Measurements from ENCODE around the gene DCAF15. TPM values are rescaled to one million over a fixed set of nuclear protein-coding genes. Genes with fewer than 3 reads are reported as not detected.
A peak's percentile ranks its signal among the peaks of the same experiment; 100 is the strongest.

DCAF15 gene
- total RNA-seq, 2 donors from 2014 or later, result 88.2 to 95.8 TPM

DNA sequence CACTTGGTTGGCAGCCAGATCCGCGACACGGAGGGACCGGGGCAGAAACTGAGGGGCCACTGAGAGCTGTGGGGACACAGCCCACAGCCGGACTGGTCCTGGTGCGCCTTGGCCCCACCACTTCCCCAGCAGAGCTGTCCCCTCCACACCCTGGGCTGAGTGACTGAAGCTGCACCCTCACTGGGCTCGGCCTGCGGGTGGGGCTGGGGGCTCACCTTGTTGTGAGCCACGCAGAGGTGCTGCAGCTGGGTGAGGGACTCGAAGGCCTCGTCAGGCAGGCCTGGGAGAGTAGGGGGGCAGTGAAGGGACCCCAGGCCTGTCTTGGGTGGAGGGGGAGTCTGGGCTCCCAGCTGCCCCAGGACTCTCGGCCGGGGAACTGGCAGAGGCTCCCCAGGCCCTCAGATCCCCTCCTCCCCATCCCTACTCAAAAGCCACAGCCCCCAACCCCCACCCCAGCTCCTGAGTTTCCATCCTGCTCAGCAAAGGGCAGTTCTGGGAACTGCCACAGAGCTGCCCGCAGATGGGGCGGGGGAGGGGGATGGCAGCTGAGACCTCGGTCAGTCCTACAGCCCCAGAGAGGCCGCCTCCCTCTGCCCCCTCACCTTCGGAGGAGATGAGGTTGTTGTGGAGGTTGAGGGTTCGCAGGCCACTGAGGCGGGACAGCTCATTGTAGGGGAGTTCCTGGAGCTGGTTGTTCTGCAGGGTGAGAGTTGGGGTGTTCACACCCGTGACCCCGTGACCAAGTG is 16.4 kb upstream of the DCAF15 start:
- peaks cover 2% of the 10 kb centered on the region for H3K36me3 Mint-ChIP-seq (ENCODE audit: low read depth)
- ATAC-seq (no peak), DNase-seq (no peak)
- no peaks in the 10 kb centered on the region for H3K9me3 ChIP-seq (ENCODE audit: control insufficient read depth, low read length, poor library complexity, severe bottlenecking)
- H3K27ac Mint-ChIP-seq, result no peak overlapping the region
- no peak overlapping the region for H3K4me3 Mint-ChIP-seq
- peaks cover 19% of the 10 kb centered on the region for H3K27me3 Mint-ChIP-seq
- H3K4me1 Mint-ChIP-seq, result peaks cover 16% of the 10 kb centered on the region

DNA sequence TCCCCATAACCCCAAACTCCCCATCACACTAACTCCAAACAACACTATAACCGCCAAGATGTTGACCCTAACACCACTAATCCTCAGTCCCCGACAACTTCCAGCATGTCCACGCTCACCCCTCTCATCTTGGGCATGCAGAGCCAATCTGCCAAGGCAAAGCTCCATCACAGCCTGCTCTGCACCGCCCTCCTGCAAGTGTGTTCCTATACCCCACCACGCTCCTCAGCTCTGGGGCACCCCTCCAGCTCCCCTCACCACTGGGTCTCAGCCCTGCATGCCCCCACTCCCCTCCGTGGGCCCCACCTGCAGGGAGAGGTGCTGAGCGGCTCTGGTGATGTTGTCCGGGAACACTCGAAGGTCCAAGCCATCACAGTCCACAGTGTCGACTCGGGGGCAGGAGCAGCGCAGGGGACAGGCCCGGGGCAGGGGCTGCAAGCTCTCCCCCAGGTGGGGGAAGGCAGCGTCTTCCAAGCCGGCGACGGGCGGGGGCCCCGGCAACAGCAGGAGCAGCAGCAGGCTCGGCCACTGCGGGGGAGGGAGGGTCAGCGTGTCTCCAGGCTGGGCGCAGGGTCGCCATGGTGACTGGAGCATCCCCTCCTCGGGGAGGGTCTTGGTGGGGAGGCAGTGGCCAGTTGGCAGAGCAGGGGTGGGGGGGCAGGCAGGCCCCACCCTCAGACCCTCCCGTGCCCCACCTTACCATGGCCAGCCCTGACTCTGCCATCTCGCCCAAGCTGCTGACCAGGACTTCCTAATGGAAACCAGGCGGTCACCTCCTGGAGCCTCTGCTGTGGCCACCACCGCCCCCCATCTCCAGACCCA is 14.6 kb upstream of the DCAF15 start:
- DNase-seq (no peak), ATAC-seq (no peak)
- Mint-ChIP-seq H3K27ac (no peak overlapping the region), H3K27me3 (peaks cover 19% of the 10 kb centered on the region), H3K4me3 (no peak overlapping the region), H3K4me1 (peaks cover 16% of the 10 kb centered on the region), H3K36me3 (ENCODE audit: low read depth) (peaks cover 2% of the 10 kb centered on the region)
- H3K9me3 ChIP-seq (ENCODE audit: control insufficient read depth, low read length, poor library complexity, severe bottlenecking), result no peaks in the 10 kb centered on the region

DNA sequence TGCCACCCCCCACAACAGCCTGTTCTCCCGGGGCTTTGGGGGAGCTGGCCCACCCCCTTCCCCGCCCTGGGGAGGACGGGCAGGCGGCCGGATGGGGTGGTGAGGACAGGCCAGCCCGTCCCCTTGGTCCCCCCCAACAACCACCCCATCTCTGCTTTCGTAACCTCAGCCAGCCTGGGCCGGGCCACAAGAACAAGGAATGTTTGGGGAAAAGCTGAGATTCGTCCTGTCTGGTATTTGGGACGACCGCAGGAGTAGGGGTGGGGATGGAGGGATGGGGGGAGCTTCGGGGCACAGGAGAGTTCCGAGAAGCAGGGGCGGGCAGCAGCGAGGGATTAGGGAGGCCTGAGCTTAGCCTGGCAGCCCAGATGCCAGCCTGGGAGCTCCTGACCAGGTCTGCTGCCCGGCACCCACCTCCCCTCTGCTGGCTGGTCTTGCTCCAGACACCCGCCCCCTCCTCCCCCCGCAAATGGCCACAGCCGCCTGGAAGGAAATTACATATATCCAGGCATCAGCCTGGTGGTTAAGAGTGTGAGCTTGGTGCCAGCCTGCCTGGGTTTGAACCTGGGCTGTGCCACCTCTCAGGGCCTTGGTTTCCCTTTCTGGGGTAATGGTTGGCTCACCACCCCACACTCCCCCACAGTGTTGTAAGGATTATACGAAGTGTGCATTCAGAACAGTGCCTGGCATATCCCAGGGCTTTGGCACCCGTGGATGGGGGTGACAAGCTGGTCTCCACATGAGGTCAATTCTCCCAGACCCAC is 13.8 kb upstream of the DCAF15 start, which contains the start of gene PODNL1:
PODNL1 (minus strand) TSS at position 117 of the 764 bp plus-strand sequence. CDS start 236 bp downstream, outside the sequence.
- ATAC-seq (no peak), DNase-seq (no peak)
- peaks cover 18% of the 10 kb centered on the region for H3K27me3 Mint-ChIP-seq
- no peak within 1 kb of the TSS for H3K4me3 Mint-ChIP-seq
- no peak within 1 kb of the TSS for H3K27ac Mint-ChIP-seq
- H3K36me3 Mint-ChIP-seq (ENCODE audit: low read depth), result peaks cover 2% of the 10 kb centered on the region
- H3K9me3 ChIP-seq (ENCODE audit: control insufficient read depth, low read length, poor library complexity, severe bottlenecking), result no peaks in the 10 kb centered on the region
- H3K4me1 Mint-ChIP-seq, result peaks cover 13% of the 10 kb centered on the region

DNA sequence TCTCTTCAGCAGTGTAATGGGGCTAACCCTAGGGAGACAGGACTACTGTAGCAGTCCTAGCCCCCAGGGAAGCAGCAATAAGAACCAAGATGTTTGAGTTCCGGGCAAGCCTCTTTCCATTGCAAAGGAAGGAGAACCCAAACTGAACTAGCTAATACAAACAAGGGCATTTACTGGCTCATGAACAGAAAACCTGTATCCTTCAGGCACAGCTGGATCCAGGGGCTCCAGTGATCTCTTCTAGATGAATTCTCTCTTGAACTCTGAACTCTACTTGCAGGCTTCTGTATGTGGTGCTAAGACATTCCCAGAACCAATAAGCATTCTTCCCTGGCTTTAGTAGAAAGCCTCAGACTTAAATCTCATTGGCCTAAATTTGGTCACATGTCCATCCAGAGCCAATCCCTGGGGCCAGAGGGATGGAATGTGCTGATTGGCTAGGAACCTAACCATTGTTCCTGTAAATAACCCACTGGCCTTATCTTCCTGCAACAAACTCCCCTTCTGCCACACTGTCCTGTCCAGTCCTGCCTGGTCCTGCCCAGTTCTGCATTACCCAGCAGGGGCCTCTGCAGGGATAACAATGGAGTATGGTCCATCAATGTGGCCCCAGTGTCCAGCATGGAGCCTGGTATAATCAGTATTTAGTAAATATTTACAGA is 10.2 kb upstream of the DCAF15 start:
- Mint-ChIP-seq H3K27ac (no peak overlapping the region), H3K4me3 (no peak overlapping the region), H3K27me3 (no peaks in the 10 kb centered on the region), H3K4me1 (peaks cover 2% of the 10 kb centered on the region), H3K36me3 (ENCODE audit: low read depth) (peaks cover 2% of the 10 kb centered on the region)
- H3K9me3 ChIP-seq (ENCODE audit: control insufficient read depth, low read length, poor library complexity, severe bottlenecking), result no peaks in the 10 kb centered on the region
- DNase-seq (no peak), ATAC-seq (no peak)

DNA sequence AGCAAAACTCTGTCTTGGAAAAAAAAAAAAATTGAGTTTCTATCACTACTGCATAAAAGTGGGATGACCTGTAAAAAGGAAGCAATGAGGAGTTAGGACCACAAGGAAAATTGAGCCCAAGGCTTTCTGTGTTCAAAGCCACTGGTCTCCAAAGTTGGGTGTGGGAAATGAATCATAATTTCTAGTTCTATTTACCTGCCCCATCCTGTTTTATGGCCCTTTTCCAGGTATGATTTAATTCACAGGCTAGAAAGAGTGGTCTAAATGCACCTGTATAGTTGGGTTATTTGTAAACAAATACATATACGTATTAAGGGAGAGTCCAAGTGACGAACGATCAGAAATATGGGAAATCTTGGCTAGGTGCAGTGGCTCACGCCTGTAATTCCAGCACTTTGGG is 5.9 kb upstream of the DCAF15 start:
- H3K4me1 Mint-ChIP-seq, result no peaks in the 10 kb centered on the region
- H3K36me3 Mint-ChIP-seq (ENCODE audit: low read depth), result no peaks in the 10 kb centered on the region
- H3K27me3 Mint-ChIP-seq, result no peaks in the 10 kb centered on the region
- H3K4me3 Mint-ChIP-seq, result no peak overlapping the region
- H3K9me3 ChIP-seq (ENCODE audit: control insufficient read depth, low read length, poor library complexity, severe bottlenecking), result no peaks in the 10 kb centered on the region
- no peak overlapping the region for H3K27ac Mint-ChIP-seq
- DNase-seq (no peak), ATAC-seq (no peak)

DNA sequence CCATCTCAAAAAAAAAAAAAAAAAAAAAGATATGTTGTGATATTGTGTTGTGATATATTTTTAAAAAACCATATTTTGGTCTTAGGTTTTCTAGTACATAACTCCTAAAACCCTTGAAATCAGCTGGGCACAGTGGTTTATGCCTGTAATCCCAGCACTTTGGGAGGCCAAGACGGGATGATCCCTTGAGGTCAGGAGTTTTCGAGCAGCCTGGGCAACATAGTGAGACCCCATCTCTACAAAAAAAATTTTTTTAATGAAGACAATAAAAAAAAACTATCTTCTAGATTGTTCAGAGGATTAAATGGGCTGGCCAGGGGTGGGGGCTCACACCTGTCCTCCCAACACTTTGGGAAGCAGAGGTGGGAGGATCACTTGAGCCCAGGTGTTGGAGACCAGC is 1.3 kb upstream of the DCAF15 start:
- no peak for DNase-seq
- no peaks in the 10 kb centered on the region for H3K9me3 ChIP-seq (ENCODE audit: control insufficient read depth, low read length, poor library complexity, severe bottlenecking)
- no peak for ATAC-seq
- H3K4me3 Mint-ChIP-seq, result no peak overlapping the region
- no peaks in the 10 kb centered on the region for H3K36me3 Mint-ChIP-seq (ENCODE audit: low read depth)
- H3K27ac Mint-ChIP-seq, result no peak overlapping the region
- H3K27me3 Mint-ChIP-seq, result no peaks in the 10 kb centered on the region
- peaks cover 12% of the 10 kb centered on the region for H3K4me1 Mint-ChIP-seq

DNA sequence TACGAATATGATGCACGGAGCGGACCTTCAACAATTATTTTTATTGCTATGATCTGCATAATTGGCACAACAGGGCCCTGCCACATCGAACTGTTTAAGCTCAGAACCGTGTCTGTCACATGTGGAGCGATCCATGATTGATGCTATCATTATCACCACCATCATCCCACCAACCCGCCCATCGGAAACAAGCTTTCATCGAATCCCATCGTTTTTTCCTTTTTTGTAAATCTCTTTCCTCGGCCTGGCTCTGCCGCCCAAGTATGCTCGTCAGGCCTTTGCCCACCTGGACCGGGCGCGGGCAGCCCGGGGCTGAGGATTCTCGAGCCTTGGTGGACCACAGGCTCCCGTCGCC is 533 bp upstream of the DCAF15 start:
- Mint-ChIP-seq H3K27ac (peak overlapping the region; percentile 93), H3K27me3 (no peaks in the 10 kb centered on the region), H3K36me3 (ENCODE audit: low read depth) (no peaks in the 10 kb centered on the region), H3K4me1 (peaks cover 13% of the 10 kb centered on the region), H3K4me3 (peak overlapping the region; percentile 97)
- H3K9me3 ChIP-seq (ENCODE audit: control insufficient read depth, low read length, poor library complexity, severe bottlenecking), result no peaks in the 10 kb centered on the region
- DNase-seq, result no peak
- ATAC-seq, result peak; percentile 2

DNA sequence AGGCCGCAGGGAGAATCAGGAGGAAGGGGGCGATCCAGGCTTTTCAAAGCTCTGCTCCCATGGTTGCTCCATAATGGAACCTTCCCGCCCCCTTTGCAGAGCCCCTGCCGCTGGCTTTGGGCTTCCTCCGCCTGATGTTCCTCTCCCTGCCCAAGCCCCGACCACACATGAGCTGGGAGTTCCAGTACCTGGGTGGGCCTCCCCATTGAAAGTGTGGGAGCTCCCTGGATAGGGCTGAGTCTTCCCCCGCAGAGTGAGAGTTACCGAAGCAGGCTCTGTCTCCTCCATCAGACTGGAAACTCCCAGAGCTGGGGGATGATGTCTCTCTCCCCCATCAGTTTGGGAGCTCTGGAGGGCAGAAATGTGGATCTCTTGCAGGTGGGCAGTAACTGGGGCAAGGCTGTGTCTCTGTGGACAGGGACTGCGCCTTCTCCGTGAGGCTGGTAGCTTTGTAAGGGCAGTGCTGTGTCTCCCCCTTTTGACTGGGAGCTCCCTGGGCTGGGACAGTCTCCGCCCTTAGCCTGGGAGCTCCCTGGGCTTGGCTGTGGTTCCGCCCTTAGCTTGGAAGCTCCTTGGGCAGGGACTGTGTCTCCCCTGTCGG is 722 bp downstream of the DCAF15 start:
- H3K27ac Mint-ChIP-seq, result peak overlapping the region; percentile 93
- no peaks in the 10 kb centered on the region for H3K36me3 Mint-ChIP-seq (ENCODE audit: low read depth)
- peaks cover 13% of the 10 kb centered on the region for H3K4me1 Mint-ChIP-seq
- DNase-seq (no peak), ATAC-seq (no peak)
- no peaks in the 10 kb centered on the region for H3K9me3 ChIP-seq (ENCODE audit: control insufficient read depth, low read length, poor library complexity, severe bottlenecking)
- no peaks in the 10 kb centered on the region for H3K27me3 Mint-ChIP-seq
- peak overlapping the region; percentile 97 for H3K4me3 Mint-ChIP-seq

DNA sequence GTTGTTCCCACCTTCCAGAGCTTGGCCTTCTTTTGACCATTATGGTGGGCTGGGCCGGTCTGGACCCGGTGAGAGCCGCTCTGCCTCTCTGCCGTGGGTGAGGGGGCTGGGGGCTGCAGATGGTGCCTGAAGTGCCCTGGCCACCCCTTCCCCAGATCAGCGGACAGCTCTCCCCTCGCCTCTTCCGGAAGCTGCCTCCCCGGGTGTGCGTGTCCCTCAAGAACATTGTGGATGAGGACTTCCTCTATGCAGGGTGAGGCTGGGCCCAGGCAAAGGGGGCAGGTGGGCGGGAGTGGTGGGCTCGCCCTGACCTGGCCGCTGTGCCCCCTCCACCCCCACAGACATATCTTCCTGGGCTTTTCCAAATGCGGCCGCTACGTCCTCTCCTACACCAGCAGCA is 1.9 kb downstream of the DCAF15 start:
- DNase-seq (no peak), ATAC-seq (no peak)
- no peaks in the 10 kb centered on the region for H3K27me3 Mint-ChIP-seq
- no peaks in the 10 kb centered on the region for H3K9me3 ChIP-seq (ENCODE audit: control insufficient read depth, low read length, poor library complexity, severe bottlenecking)
- peak overlapping the region; percentile 68 for H3K4me3 Mint-ChIP-seq
- H3K4me1 Mint-ChIP-seq, result peaks cover 13% of the 10 kb centered on the region
- no peaks in the 10 kb centered on the region for H3K36me3 Mint-ChIP-seq (ENCODE audit: low read depth)
- peak overlapping the region; percentile 93 for H3K27ac Mint-ChIP-seq

DNA sequence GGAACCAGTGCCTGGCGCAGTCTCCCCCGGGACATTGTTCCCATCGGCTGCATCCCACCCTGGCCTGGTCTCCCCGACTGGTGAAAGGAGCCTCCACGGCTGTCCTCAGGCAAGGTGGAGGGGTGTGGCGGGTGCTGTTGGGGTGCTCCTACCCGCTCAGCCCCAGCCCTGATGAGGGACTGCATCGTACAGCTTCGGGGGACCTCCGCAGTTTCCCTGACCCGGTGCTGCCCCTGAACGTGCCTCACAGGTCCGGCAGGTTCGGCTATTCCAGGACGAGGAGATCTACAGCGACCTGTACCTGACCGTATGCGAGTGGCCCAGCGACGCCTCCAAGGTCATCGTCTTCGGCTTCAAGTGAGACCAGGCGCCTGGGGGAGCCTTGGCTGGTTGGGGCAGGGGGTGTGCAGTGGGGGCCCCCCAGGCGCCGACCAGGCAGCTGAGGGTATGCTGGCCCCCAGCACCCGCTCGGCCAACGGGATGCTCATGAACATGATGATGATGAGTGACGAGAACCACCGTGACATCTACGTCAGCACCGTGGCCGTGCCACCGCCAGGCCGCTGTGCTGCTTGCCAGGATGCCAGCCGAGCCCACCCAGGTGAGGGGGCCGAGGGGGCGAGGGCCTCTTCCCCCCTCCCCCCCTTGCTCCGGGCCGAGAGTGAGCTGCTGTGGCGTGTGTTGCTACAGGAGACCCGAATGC is 3.5 kb downstream of the DCAF15 start:
- H3K27ac Mint-ChIP-seq, result no peak overlapping the region
- no peaks in the 10 kb centered on the region for H3K9me3 ChIP-seq (ENCODE audit: control insufficient read depth, low read length, poor library complexity, severe bottlenecking)
- peaks cover 13% of the 10 kb centered on the region for H3K4me1 Mint-ChIP-seq
- ATAC-seq, result no peak
- DNase-seq, result no peak
- no peaks in the 10 kb centered on the region for H3K27me3 Mint-ChIP-seq
- H3K4me3 Mint-ChIP-seq, result no peak overlapping the region
- H3K36me3 Mint-ChIP-seq (ENCODE audit: low read depth), result no peaks in the 10 kb centered on the region

DNA sequence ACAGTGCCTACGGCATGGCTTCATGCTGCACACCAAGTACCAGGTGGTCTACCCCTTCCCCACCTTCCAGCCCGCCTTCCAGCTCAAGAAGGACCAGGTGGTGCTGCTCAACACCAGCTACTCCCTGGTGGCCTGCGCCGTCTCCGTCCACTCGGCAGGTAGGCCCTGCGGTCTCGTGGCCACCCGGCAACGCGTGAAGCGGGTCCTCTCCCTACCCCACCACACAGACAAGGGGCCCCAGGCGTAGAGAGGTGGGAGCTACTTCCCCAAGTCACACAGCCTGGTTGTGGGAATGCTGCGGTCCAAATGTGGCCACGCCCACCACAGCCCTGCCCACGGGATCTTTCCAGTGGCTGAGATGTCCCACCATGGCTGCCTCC is 4.0 kb downstream of the DCAF15 start:
- H3K4me3 Mint-ChIP-seq, result no peak overlapping the region
- H3K9me3 ChIP-seq (ENCODE audit: control insufficient read depth, low read length, poor library complexity, severe bottlenecking), result no peaks in the 10 kb centered on the region
- no peak for ATAC-seq
- no peaks in the 10 kb centered on the region for H3K27me3 Mint-ChIP-seq
- DNase-seq, result no peak
- no peak overlapping the region for H3K27ac Mint-ChIP-seq
- peaks cover 13% of the 10 kb centered on the region for H3K4me1 Mint-ChIP-seq
- H3K36me3 Mint-ChIP-seq (ENCODE audit: low read depth), result no peaks in the 10 kb centered on the region

DNA sequence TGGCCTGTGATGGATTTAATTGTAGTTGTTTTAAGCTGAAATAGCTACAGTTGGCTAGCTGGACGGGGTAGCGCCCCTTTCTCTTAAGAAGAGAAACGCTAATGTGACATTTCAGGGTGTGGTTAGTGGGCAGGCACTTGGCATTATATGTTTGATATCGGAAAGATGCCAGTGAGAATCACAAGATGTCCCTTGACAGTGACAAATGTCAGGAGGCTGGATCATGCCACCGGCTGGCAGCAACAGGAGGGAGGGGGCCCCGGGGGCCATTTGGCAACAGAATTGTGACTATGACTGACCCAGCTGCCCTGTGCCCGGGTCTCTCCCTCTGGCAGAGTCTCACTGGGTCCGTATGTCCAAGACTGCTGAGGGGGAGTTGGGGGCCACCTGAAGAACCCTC is 4.7 kb downstream of the DCAF15 start:
- no peaks in the 10 kb centered on the region for H3K9me3 ChIP-seq (ENCODE audit: control insufficient read depth, low read length, poor library complexity, severe bottlenecking)
- no peaks in the 10 kb centered on the region for H3K27me3 Mint-ChIP-seq
- no peaks in the 10 kb centered on the region for H3K36me3 Mint-ChIP-seq (ENCODE audit: low read depth)
- H3K4me1 Mint-ChIP-seq, result peaks cover 9% of the 10 kb centered on the region
- H3K27ac Mint-ChIP-seq, result no peak overlapping the region
- no peak for ATAC-seq
- no peak overlapping the region for H3K4me3 Mint-ChIP-seq
- no peak for DNase-seq
